Naive thymus-derived CD4-positive, alpha-beta T cell (primary cell): Measurements from ENCODE around the gene DENND6B. TPM values are rescaled to one million over a fixed set of nuclear protein-coding genes. Genes with fewer than 3 reads are reported as not detected.
A peak's percentile ranks its signal among the peaks of the same experiment; 100 is the strongest.

Experiments used
- ATAC-seq: fragments of 150-1000 bp; cut with Tn5 transposase; 2 replicates; pipeline ENCODE4 v1.10.0; 2021; ENCODE audit warnings: mild to moderate bottlenecking, moderate library complexity
- CTCF ChIA-PET: fragments of 350-600 bp; sonication (Branson Sonifier 250); formaldehyde crosslinking; loops from one replicate; lab custom pipeline; 2021; ENCODE audit warnings: antibody characterized with exemption; lab: Charles Lee
- POLR2A ChIA-PET: fragments of 350-600 bp; sonication (Branson Sonifier 250); formaldehyde crosslinking; loops from one replicate; lab custom pipeline; 2021; ENCODE audit warnings: antibody characterized with exemption, inconsistent platforms; lab: Charles Lee
- DNase-seq, 9 donors: peaks; one replicate each; pipeline versions ENCODE4 v3.0.0 to v3.0.0-alpha.2; 2020 to 2022; ENCODE audit warnings: mixed read lengths in 1 of 9
- H3K27ac ChIP-seq: one replicate; pipeline ENCODE4 v1.7.0; 2013; ENCODE audit warnings: mild to moderate bottlenecking, low read depth, low read length, moderate library complexity
- H3K27me3 ChIP-seq, 2 donors: one replicate each; pipeline ENCODE4 v1.7.0; 2013; ENCODE audit warnings: low read length in 2 of 2, mild to moderate bottlenecking in 2 of 2, moderate library complexity in 2 of 2; ENCODE audit not compliant: control insufficient read depth in 2 of 2, insufficient read depth in 2 of 2
- H3K36me3 ChIP-seq, 3 experiments: 1 replicate in 2 of 3; 2 replicates in 1 of 3; pipeline ENCODE4 v1.7.0; 2013; ENCODE audit warnings: low read length in 3 of 3, mild to moderate bottlenecking in 3 of 3, moderate library complexity in 1 of 3; ENCODE audit not compliant: insufficient read depth in 3 of 3, control insufficient read depth in 2 of 3
- H3K4me1 ChIP-seq, 2 donors: one replicate each; pipeline ENCODE4 v1.7.0; 2013; ENCODE audit warnings: low read length in 2 of 2, mild to moderate bottlenecking in 2 of 2, moderate library complexity in 1 of 2; ENCODE audit not compliant: control insufficient read depth in 2 of 2, insufficient read depth in 2 of 2
- H3K4me3 ChIP-seq: 2 replicates; pipeline ENCODE4 v1.7.0; 2013; ENCODE audit warnings: mild to moderate bottlenecking, low read length
- H3K9me3 ChIP-seq, 3 experiments: 1 replicate in 2 of 3; 2 replicates in 1 of 3; pipeline ENCODE4 v1.7.0; 2013; ENCODE audit warnings: low read length in 3 of 3; ENCODE audit not compliant: control insufficient read depth in 2 of 3
- H3K27ac Mint-ChIP-seq, 9 donors: one replicate each; pipeline ENCODE4 v1.8.0; 2020 to 2022; ENCODE audit warnings: mixed read lengths in 9 of 9, mild to moderate bottlenecking in 8 of 9, moderate library complexity in 5 of 9, inconsistent platforms in 2 of 9
- H3K27me3 Mint-ChIP-seq, 5 donors: one replicate each; pipeline ENCODE4 v1.8.0; 2021 to 2022; ENCODE audit warnings: mixed read lengths in 5 of 5, mild to moderate bottlenecking in 1 of 5
- H3K36me3 Mint-ChIP-seq, 5 donors: one replicate each; pipeline ENCODE4 v1.8.0; 2020 to 2022; ENCODE audit warnings: mixed read lengths in 5 of 5, mild to moderate bottlenecking in 3 of 5, inconsistent platforms in 1 of 5
- H3K4me1 Mint-ChIP-seq, 7 donors: one replicate each; pipeline ENCODE4 v1.8.0; 2020 to 2022; ENCODE audit warnings: mixed read lengths in 7 of 7, mild to moderate bottlenecking in 3 of 7, inconsistent platforms in 1 of 7
- H3K4me3 Mint-ChIP-seq, 10 donors: one replicate each; pipeline ENCODE4 v1.8.0; 2020 to 2022; ENCODE audit warnings: mild to moderate bottlenecking in 10 of 10, mixed read lengths in 10 of 10, moderate library complexity in 6 of 10, inconsistent platforms in 2 of 10
- H3K9me3 Mint-ChIP-seq, 11 donors: one replicate each; pipeline ENCODE4 v1.8.0; 2020 to 2022; ENCODE audit warnings: mixed read lengths in 11 of 11, mild to moderate bottlenecking in 4 of 11, inconsistent platforms in 1 of 11, moderate library complexity in 1 of 11
- intact Hi-C, 2 donors: fragments of 100-400 bp; cut with micrococcal nuclease; formaldehyde crosslinking; loops; one replicate each; pipeline ENCODE4 v1.15.1; 2023
- polyA plus RNA-seq, 2 donors: library from polyadenylated mRNA; unstranded; fragments of 300-500 nt; fragmentation: Illumina TruSeq; gene quantifications; one replicate each; pipeline ENCODE4 v1.2.3, GENCODE V29; 2021
- total RNA-seq, 6 experiments: library from RNA in 5 of 6; stranded (reverse) in 5 of 6; gene quantifications; 1 replicate in 5 of 6; 2 replicates in 1 of 6; pipeline ENCODE4 v1.2.3 and lab custom pipeline; 2021 to 2026

DENND6B gene
- total and polyA plus RNA-seq, 7 experiments from 2014 or later = 0.19 to 4.0 (median 2.2) TPM

DNA sequence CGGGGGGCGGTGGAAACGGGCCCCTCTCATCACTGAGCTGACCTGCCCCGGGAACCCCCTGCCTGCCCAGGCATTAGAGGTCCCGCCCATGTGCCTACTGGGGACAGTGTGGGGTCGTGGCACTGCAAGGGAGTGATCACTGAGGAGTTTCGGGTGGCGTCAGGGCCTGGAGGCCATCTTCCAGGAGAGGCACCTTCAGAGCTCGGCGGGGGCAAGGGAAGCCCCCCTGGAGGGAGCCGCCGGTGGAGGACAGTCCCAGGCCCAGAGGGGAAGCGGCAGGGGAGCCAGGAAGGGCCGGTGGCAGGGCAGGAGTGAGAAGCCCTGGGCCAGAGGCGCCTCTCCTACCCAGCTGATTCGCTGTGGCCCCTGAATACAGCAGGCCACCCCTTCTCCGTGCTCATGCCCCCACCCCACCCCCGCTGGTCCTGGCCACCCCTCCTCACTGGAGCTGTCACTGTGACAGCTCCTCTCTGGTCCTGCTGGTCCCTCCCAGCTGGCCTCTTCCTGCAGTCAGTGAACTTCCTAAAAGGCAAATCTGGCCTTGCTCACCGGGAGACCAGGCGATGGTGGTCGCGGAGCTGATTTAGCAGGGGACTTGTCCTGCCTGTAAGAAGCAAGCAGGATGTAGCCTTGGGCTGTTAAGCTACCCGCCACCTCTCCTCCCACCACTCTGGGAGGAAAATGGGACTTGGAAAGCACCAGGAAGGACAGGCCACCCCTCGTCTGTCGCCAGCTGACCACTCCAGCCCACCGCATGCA, 54.6 kb downstream of the DENND6B start:
- H3K9me3 Mint-ChIP-seq = no peaks in the 10 kb centered on the region
- ChIA-PET POLR2A (interaction anchor here (0.7 to 2.5 kb wide), 5 partner anchors 21 to 349 kb away, joined by 3 to 8 read pairs (median 3); partner anchors contain the start of genes HDAC10 and SCO2), CTCF (interaction anchor here (1.5 kb wide), 1 partner anchor 349 kb away, joined by 3 read pairs; no protein-coding TSS in a partner anchor)
- Histone ChIP-seq H3K4me1 (peaks cover 3 to 18% of the 10 kb centered on the region in 2 donors), H3K4me3 (no peak overlapping the region), H3K9me3 (no peaks in the 10 kb centered on the region), H3K27ac (no peak overlapping the region), H3K27me3 (no peaks in the 10 kb centered on the region), H3K36me3 (no peaks in the 10 kb centered on the region)
- H3K27me3 Mint-ChIP-seq = peaks cover 0 to 16% (median 0%) of the 10 kb centered on the region in 5 donors
- H3K4me1 Mint-ChIP-seq = peaks cover 5 to 21% (median 13%) of the 10 kb centered on the region in 7 donors
- ATAC-seq = no peak
- peaks cover 0 to 1% (median 0%) of the 10 kb centered on the region in 5 donors for H3K36me3 Mint-ChIP-seq
- no peak for DNase-seq
- peak overlapping the region in 6 of 10 donors; percentile 20 to 58 (median 44) for H3K4me3 Mint-ChIP-seq
- no peak overlapping the region for H3K27ac Mint-ChIP-seq
- intact Hi-C loops = loop anchor here (5.0 to 10.0 kb wide), 4 partner anchors 35 to 313 kb away; partner anchors contain the start of genes CHKB (in 1 of the 2), LMF2 (in 1 of the 2), NCAPH2 (in 1 of the 2) and PLXNB2 (in 1 of the 2)

DNA sequence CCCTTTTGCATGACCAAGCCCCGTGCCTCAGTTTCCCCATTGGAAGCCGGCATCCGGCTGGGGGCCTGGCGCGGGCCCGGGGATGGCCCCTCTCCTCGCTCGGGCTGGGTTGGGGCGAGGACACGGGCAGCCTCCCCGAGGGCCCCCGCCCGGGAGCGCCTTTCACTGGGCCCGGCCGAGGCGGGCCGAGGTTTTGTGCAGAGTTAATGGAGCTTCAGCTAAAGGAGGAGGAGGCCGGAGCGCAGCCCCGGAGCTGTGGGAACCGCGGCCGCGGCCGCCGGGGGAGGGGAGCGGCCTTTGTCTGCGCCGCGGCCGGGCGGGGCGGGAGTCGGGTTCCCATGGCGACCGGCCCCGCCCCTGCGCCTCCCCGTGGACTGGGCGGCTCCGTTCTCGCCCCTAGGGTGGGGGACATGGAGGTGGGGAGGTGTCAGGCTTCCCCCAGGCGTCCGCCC, 55.3 kb downstream of the DENND6B start:
- intact Hi-C loops = loop anchor here (1.0 to 10.0 kb wide), 9 partner anchors 36 to 349 kb away; partner anchors contain the start of genes NCAPH2 (in 2 of the 2), CHKB (in 1 of the 2), DENND6B (in 1 of the 2) and LMF2 (in 1 of the 2)
- H3K27ac Mint-ChIP-seq = no peak overlapping the region
- no peaks in the 10 kb centered on the region for H3K9me3 Mint-ChIP-seq
- peaks cover 0 to 16% (median 0%) of the 10 kb centered on the region in 5 donors for H3K27me3 Mint-ChIP-seq
- POLR2A ChIA-PET = interaction anchor here (0.7 to 2.5 kb wide), 4 partner anchors 27 to 350 kb away, joined by 3 to 8 read pairs (median 3); partner anchors contain the start of gene SCO2
- Histone ChIP-seq H3K4me3 (peak overlapping the region; percentile 68), H3K9me3 (no peaks in the 10 kb centered on the region), H3K36me3 (no peaks in the 10 kb centered on the region), H3K27me3 (no peaks in the 10 kb centered on the region), H3K4me1 (peaks cover 3 to 18% of the 10 kb centered on the region in 2 donors), H3K27ac (no peak overlapping the region)
- peak; percentile 23 for ATAC-seq
- H3K36me3 Mint-ChIP-seq = peaks cover 0 to 1% (median 0%) of the 10 kb centered on the region in 5 donors
- peak overlapping the region in 5 of 10 donors; percentile 70 to 82 (median 74) for H3K4me3 Mint-ChIP-seq
- DNase-seq = peak in 2 of 9 donors; percentile 31 to 75
- CTCF ChIA-PET = interaction anchor here (0.7 to 1.5 kb wide), 2 partner anchors 350 to 513 kb away, joined by 3 to 4 read pairs; no protein-coding TSS in a partner anchor
- peaks cover 5 to 21% (median 13%) of the 10 kb centered on the region in 7 donors for H3K4me1 Mint-ChIP-seq

DNA sequence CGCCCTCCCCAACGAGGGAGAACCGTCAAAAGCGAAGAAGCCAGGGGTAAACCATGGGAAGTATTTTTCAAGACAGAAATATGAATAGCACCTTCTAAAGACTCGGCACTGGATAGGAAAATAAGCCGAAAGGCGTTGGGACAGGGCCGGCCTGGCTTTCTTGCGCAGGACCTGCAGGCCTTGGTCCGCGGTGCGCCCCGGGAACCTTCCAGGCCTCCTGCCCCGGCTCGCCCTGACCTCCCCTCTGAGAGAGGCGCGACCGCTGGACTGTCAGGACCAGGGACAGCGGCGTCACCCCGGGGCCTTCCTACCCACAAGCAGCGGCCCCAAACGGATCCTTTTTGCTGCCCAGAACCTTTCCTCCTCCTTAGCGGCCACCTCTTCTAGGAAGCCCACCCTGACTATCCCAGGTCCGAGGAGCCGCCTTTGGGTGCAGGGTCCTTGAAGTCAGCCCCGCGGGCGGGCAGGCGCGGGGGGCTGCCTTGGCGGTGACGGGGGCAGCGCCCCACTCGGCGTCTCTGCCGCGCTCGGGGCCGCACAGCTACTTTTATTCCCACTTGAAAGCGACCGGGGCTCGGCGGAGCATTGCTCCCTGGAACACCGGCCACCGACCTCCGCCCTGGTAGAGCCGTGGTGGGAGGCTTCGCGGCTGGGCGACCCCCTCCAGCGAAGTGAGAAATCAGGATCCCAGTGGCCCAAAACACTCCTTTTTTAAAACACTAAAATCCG, 56.0 kb downstream of the DENND6B start:
- H3K4me1 ChIP-seq = peaks cover 3 to 18% of the 10 kb centered on the region in 2 donors
- peak; percentile 72 for ATAC-seq
- Mint-ChIP-seq H3K4me1 (peaks cover 5 to 20% (median 13%) of the 10 kb centered on the region in 7 donors), H3K4me3 (peak overlapping the region; percentile 56 to 82 (median 74)), H3K27me3 (peaks cover 0 to 16% (median 0%) of the 10 kb centered on the region in 5 donors), H3K27ac (peak overlapping the region in 2 of 9 donors; percentile 33 to 48), H3K36me3 (peaks cover 0 to 1% (median 0%) of the 10 kb centered on the region in 5 donors), H3K9me3 (no peaks in the 10 kb centered on the region)
- H3K9me3 ChIP-seq = no peaks in the 10 kb centered on the region
- ChIA-PET POLR2A (interaction anchor here (2.5 kb wide), 1 partner anchor 350 kb away, joined by 8 read pairs; no protein-coding TSS in a partner anchor), CTCF (interaction anchor here (0.7 kb wide), 1 partner anchor 513 kb away, joined by 4 read pairs; no protein-coding TSS in a partner anchor)
- H3K36me3 ChIP-seq = no peaks in the 10 kb centered on the region
- DNase-seq = peak; percentile 44 to 80 (median 67)
- intact Hi-C loops = loop anchor here (1.0 to 10.0 kb wide), 14 partner anchors 19 to 350 kb away; partner anchors contain the start of genes NCAPH2 (in 2 of the 2), CHKB (in 1 of the 2), DENND6B (in 1 of the 2) and HDAC10 (in 1 of the 2)
- H3K27me3 ChIP-seq = no peaks in the 10 kb centered on the region
- peak overlapping the region; percentile 23 for H3K27ac ChIP-seq
- H3K4me3 ChIP-seq = peak overlapping the region; percentile 68

DNA sequence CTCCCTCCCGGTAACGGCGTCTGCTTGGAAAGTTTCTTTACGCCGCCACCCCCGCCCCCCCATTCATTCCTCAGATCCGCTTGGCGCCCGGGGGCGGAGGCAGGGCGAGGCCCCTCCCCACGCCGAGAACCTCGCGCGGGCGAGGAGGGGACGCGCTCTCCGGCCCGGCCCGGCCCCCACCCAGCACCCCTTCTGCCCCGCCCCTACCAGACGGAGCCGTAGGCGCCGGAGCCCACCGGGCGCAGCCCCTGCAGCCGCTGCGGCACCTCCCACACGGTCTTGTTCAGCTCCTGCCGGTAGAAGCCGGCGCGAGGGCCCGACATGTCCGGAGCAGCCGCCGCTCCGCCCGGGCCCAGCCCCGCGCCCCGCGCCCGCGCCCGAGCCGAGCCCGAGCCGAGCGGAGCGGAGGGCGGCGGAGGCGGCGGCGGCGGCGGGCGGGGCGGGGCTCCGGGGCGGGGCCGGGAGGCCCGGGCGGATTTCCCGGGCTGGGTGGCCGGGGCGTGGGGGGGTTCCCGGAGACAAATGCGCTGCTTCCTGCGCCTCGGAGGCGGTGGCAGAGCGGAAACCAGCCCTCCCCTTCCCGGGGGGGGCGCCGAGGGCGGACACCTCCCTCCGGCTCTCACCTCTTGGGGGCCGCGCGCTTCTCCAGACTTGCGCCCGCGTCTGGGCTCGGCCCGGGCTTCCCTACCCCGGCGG, 56.7 kb downstream of the DENND6B start, which contains the start of gene MAPK11:
TSS of gene MAPK11 (minus strand) at position 411 of the 696 bp plus-strand sequence. CDS start at position 323, 88 bp downstream.
- Histone ChIP-seq H3K36me3 (no peaks in the 10 kb centered on the region), H3K27me3 (no peaks in the 10 kb centered on the region), H3K27ac (peak within 1 kb of the TSS; percentile 23), H3K4me1 (peaks cover 3 to 18% of the 10 kb centered on the region in 2 donors), H3K9me3 (no peaks in the 10 kb centered on the region), H3K4me3 (peak within 1 kb of the TSS; percentile 68)
- ATAC-seq (peak; percentile 76), DNase-seq (peak; percentile 47 to 83 (median 69))
- peak within 1 kb of the TSS; percentile 60 to 82 (median 74) for H3K4me3 Mint-ChIP-seq
- peaks cover 0 to 3% (median 0%) of the 10 kb centered on the region in 5 donors for H3K36me3 Mint-ChIP-seq
- peaks cover 5 to 18% (median 13%) of the 10 kb centered on the region in 7 donors for H3K4me1 Mint-ChIP-seq
- ChIA-PET POLR2A (no interaction called here), CTCF (interaction anchor here (0.6 kb wide), 1 partner anchor 403 kb away, joined by 3 read pairs; no protein-coding TSS in a partner anchor)
- peak within 1 kb of the TSS in 2 of 9 donors; percentile 48 to 55 for H3K27ac Mint-ChIP-seq
- H3K27me3 Mint-ChIP-seq = peaks cover 0 to 16% (median 0%) of the 10 kb centered on the region in 5 donors
- intact Hi-C loops = loop anchor here (1.0 to 10.0 kb wide), 13 partner anchors 18 to 351 kb away; partner anchors contain the start of genes NCAPH2 (in 2 of the 2), CHKB (in 1 of the 2), DENND6B (in 1 of the 2) and HDAC10 (in 1 of the 2)
- no peaks in the 10 kb centered on the region for H3K9me3 Mint-ChIP-seq

DNA sequence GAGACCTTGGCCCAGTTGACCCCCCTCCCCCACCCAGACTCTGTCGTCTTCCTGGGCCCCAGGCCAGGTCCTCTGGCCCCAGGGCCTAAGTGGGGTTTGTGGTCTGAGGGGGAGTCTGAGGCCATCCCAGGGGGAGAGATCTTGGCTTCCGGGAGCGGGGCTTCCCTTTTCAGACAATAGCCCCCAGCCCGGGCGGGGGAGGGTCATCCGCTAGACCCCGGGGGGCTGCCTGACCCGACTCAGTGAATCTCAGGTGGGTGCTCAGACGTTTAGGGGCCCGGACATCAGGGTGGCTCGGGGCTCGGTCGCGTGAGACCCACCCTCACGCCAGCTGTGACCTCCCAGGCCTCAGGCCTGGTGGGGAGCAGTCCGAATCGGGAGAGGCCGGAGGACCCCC, 57.2 kb downstream of the DENND6B start:
- no peak overlapping the region for H3K4me3 ChIP-seq
- H3K36me3 Mint-ChIP-seq = peaks cover 0 to 5% (median 0%) of the 10 kb centered on the region in 5 donors
- ATAC-seq = no peak
- H3K27me3 Mint-ChIP-seq = peaks cover 0 to 16% (median 0%) of the 10 kb centered on the region in 5 donors
- peak overlapping the region in 1 of 9 donors; percentile 55 for H3K27ac Mint-ChIP-seq
- no peaks in the 10 kb centered on the region for H3K9me3 ChIP-seq
- no peak for DNase-seq
- peak overlapping the region in 9 of 10 donors; percentile 17 to 82 (median 60) for H3K4me3 Mint-ChIP-seq
- H3K9me3 Mint-ChIP-seq = no peaks in the 10 kb centered on the region
- H3K4me1 ChIP-seq = peaks cover 3 to 18% of the 10 kb centered on the region in 2 donors
- H3K27ac ChIP-seq = no peak overlapping the region
- peaks cover 5 to 18% (median 13%) of the 10 kb centered on the region in 7 donors for H3K4me1 Mint-ChIP-seq
- no peaks in the 10 kb centered on the region for H3K27me3 ChIP-seq
- no peaks in the 10 kb centered on the region for H3K36me3 ChIP-seq
- CTCF ChIA-PET = interaction anchor here (0.6 to 1.1 kb wide), 2 partner anchors 13 to 404 kb away, joined by 3 read pairs; no protein-coding TSS in a partner anchor
- POLR2A ChIA-PET = no interaction called here
- intact Hi-C loops = no loop called here
